Neural cell (in vitro differentiated cells): ENCODE results near the gene SRP9. TPM values are rescaled to one million over a fixed set of nuclear protein-coding genes. Genes with fewer than 3 reads are reported as not detected.
A peak's percentile ranks its signal among the peaks of the same experiment; 100 is the strongest.

Source experiments
- H2AFZ ChIP-seq: fragments of 200-600, 300-800 bp; sonication (generic), shearing (Covaris generic); 2 replicates; pipeline ENCODE4 v1.6.0; 2014; ENCODE audit warnings: low read depth, mild to moderate bottlenecking, antibody characterized with exemption, low read length, moderate library complexity
- H3F3A ChIP-seq: fragments of 200-600 bp; shearing (Covaris generic); 2 replicates; pipeline ENCODE4 v1.6.1; 2016; ENCODE audit warnings: mild to moderate bottlenecking, moderate library complexity, mixed read lengths, antibody characterized with exemption, low read length; ENCODE audit not compliant: insufficient read depth, poor library complexity, severe bottlenecking
- H3K27ac ChIP-seq: fragments of 200-600, 300-800 bp; sonication (generic), shearing (Covaris generic); 2 replicates; pipeline ENCODE4 v1.5.1; 2014; ENCODE audit warnings: mild to moderate bottlenecking, low read length, moderate library complexity
- H3K27me3 ChIP-seq: fragments of 300-800, 200-600 bp; sonication (generic), shearing (Covaris generic); 2 replicates; pipeline ENCODE4 v1.6.0; 2014; ENCODE audit warnings: mild to moderate bottlenecking, low read depth, low read length, moderate library complexity; ENCODE audit not compliant: insufficient read depth
- H3K36me3 ChIP-seq: fragments of 300-800, 200-600 bp; sonication (generic), shearing (Covaris generic); 2 replicates; pipeline ENCODE4 v1.5.1; 2014; ENCODE audit warnings: mild to moderate bottlenecking, antibody characterized with exemption, low read length, moderate library complexity; ENCODE audit not compliant: insufficient read depth
- H3K4me2 ChIP-seq: fragments of 300-800, 200-600 bp; sonication (generic), shearing (Covaris generic); 2 replicates; pipeline ENCODE4 v1.6.0; 2014; ENCODE audit warnings: mild to moderate bottlenecking, low read length
- H3K4me3 ChIP-seq: fragments of 300-800, 200-600 bp; sonication (generic), shearing (Covaris generic); 2 replicates; pipeline ENCODE4 v1.5.1; 2014; ENCODE audit warnings: mild to moderate bottlenecking, low read length, moderate library complexity
- H3K79me2 ChIP-seq: fragments of 200-600 bp; shearing (Covaris generic); replicated peaks from 2 replicates; pipeline ENCODE4 v1.6.0; 2014; ENCODE audit warnings: mild to moderate bottlenecking, low read length, moderate library complexity; ENCODE audit not compliant: insufficient read depth
- H3K9ac ChIP-seq: fragments of 300-800, 200-600 bp; sonication (generic), shearing (Covaris generic); 2 replicates; pipeline ENCODE4 v1.6.1; 2016; ENCODE audit warnings: mild to moderate bottlenecking, low read length, mixed read lengths
- H3K9me2 ChIP-seq: fragments of 200-600 bp; shearing (Covaris generic); 2 replicates; pipeline ENCODE4 v1.6.1; 2016; ENCODE audit warnings: mild to moderate bottlenecking, low read length, mixed read lengths; ENCODE audit not compliant: insufficient read depth
- H3K9me3 ChIP-seq: fragments of 200-600, 300-800 bp; sonication (generic), shearing (Covaris generic); 2 replicates; pipeline ENCODE4 v1.6.1; 2016; ENCODE audit warnings: mild to moderate bottlenecking, mixed run types, low read length, moderate library complexity, mixed read lengths
- H4K20me1 ChIP-seq: fragments of 200-600 bp; shearing (Covaris generic); 2 replicates; pipeline ENCODE4 v1.6.1; 2016; ENCODE audit warnings: mild to moderate bottlenecking, mixed run types; ENCODE audit not compliant: insufficient read depth
- CTCF ChIP-seq: fragments of 450-650 bp; IDR thresholded peaks from 2 replicates; pipeline ENCODE4 v1.5.1; 2014; ENCODE audit warnings: antibody characterized with exemption, mild to moderate bottlenecking, moderate library complexity; ENCODE audit not compliant: poor library complexity, severe bottlenecking
- EP300 ChIP-seq: fragments of 450-650 bp; conservative IDR thresholded peaks from 2 replicates; pipeline ENCODE4 v1.6.1; 2014; ENCODE audit warnings: antibody characterized with exemption, mild to moderate bottlenecking, moderate library complexity; ENCODE audit not compliant: poor library complexity, severe bottlenecking
- EZH2 ChIP-seq: fragments of 200-600, 300-800 bp; shearing (Covaris generic), sonication (generic); IDR thresholded peaks from 2 replicates; pipeline ENCODE4 v1.6.1; 2014; ENCODE audit warnings: antibody characterized with exemption, low read length, borderline replicate concordance, mild to moderate bottlenecking; ENCODE audit not compliant: insufficient read depth, poor library complexity, severe bottlenecking
- MXI1 ChIP-seq: fragments of 450-650 bp; conservative IDR thresholded peaks from 2 replicates; pipeline ENCODE4 v1.6.1; 2014; ENCODE audit warnings: antibody characterized with exemption, mild to moderate bottlenecking; ENCODE audit not compliant: poor library complexity, severe bottlenecking
- POLR2AphosphoS5 ChIP-seq: IDR thresholded peaks from 2 replicates; pipeline ENCODE4 v1.6.1; 2012
- RAD21 ChIP-seq: fragments of 450-650 bp; conservative IDR thresholded peaks from 2 replicates; pipeline ENCODE4 v1.6.1; 2014; ENCODE audit warnings: antibody characterized with exemption, mild to moderate bottlenecking, moderate library complexity
- REST ChIP-seq: IDR thresholded peaks from 2 replicates; pipeline ENCODE4 v1.6.1; 2012; ENCODE audit warnings: borderline replicate concordance
- SMC3 ChIP-seq: fragments of 450-650 bp; conservative IDR thresholded peaks from 2 replicates; pipeline ENCODE4 v1.6.1; 2014; ENCODE audit warnings: antibody characterized with exemption, mild to moderate bottlenecking, moderate library complexity; ENCODE audit not compliant: poor library complexity
- TAF1 ChIP-seq: IDR thresholded peaks from 2 replicates; pipeline ENCODE4 v1.6.1; 2012; ENCODE audit warnings: low read depth
- polyA plus RNA-seq: library from polyadenylated mRNA; depleted of rRNA; stranded (reverse); fragments of >200 nt; gene quantifications from 2 replicates; pipeline ENCODE4 v1.2.3, GENCODE V29; 2014

SRP9 gene
- polyA plus RNA-seq, 1 donor from 2014 or later, result 1,838 TPM

- Histone ChIP-seq H3K9ac (no peak overlapping the region), H3K4me3 (no peak overlapping the region), H3K9me2 (no peaks in the 10 kb centered on the region), H2AFZ (no peak overlapping the region), H3K4me2 (no peak overlapping the region), H3K27ac (peak overlapping the region; percentile 35), H3K9me3 (no peaks in the 10 kb centered on the region), H3K36me3 (no peaks in the 10 kb centered on the region), H3K79me2 (no peaks in the 10 kb centered on the region), H3F3A (no peaks in the 10 kb centered on the region), H4K20me1 (no peaks in the 10 kb centered on the region), H3K27me3 (no peaks in the 10 kb centered on the region)
- TF ChIP-seq TAF1, result no peak
- TF ChIP-seq RAD21, result no peak
- no peak for TF ChIP-seq POLR2AphosphoS5
- no peak for TF ChIP-seq MXI1
Measured at GRCh38 chr1:225736437-225737098, 41.1 kb upstream of the SRP9 start.

GRCh38 chr1:225737161-225737560 is 40.5 kb upstream of the SRP9 start:
- TF ChIP-seq MXI1, result no peak
- TF ChIP-seq TAF1, result no peak
- TF ChIP-seq EZH2, result no peak
- TF ChIP-seq REST, result no peak
- no peak for TF ChIP-seq SMC3
- TF ChIP-seq EP300, result no peak
- TF ChIP-seq RAD21, result no peak
- TF ChIP-seq CTCF, result no peak
- TF ChIP-seq POLR2AphosphoS5, result no peak
- no peak overlapping the region for H3K9ac ChIP-seq
- H3K4me2 ChIP-seq, result no peak overlapping the region

More at GRCh38 chr1:225737161-225737560, 40.5 kb upstream of the SRP9 start:
- Histone ChIP-seq H3K9me3 (no peaks in the 10 kb centered on the region), H3K27ac (no peak overlapping the region), H3K79me2 (no peaks in the 10 kb centered on the region), H3K27me3 (no peaks in the 10 kb centered on the region), H3F3A (no peaks in the 10 kb centered on the region), H3K4me3 (no peak overlapping the region), H3K36me3 (no peaks in the 10 kb centered on the region), H2AFZ (no peak overlapping the region), H4K20me1 (no peaks in the 10 kb centered on the region), H3K9me2 (no peaks in the 10 kb centered on the region)
